Bronchial epithelial cell (primary cell): ENCODE results near the gene IPCEF1. TPM values are rescaled to one million over a fixed set of nuclear protein-coding genes. Genes with fewer than 3 reads are reported as not detected.

ENCODE experiments used
- DNase-seq: peaks from one replicate; pipeline ENCODE4 v3.0.0-alpha.2; 2010; ENCODE audit warnings: low read depth
- FAIRE-seq: peaks from 2 replicates; lab custom pipeline; 2011; peaks lifted over from hg19 to GRCh38; lab: Jason Lieb, UNC
- H3K27me3 ChIP-seq: 2 replicates; pipeline ENCODE4 v1.5.1; 2011; ENCODE audit warnings: low read length; ENCODE audit not compliant: control insufficient read depth, insufficient read depth
- H3K36me3 ChIP-seq: 2 replicates; pipeline ENCODE4 v1.5.1; 2011; ENCODE audit warnings: low read length; ENCODE audit not compliant: control insufficient read depth, insufficient read depth
- H3K4me3 ChIP-seq: 2 replicates; pipeline ENCODE4 v1.5.1; 2011; ENCODE audit warnings: mild to moderate bottlenecking, low read depth, low read length, control low read depth
- CTCF ChIP-seq: IDR thresholded peaks from 2 replicates; pipeline ENCODE4 v1.5.1; 2011; ENCODE audit warnings: mild to moderate bottlenecking, moderate library complexity, low read length, control low read depth, inconsistent platforms; ENCODE audit not compliant: insufficient read depth, severe bottlenecking
- total RNA-seq: library from RNA; depleted of rRNA; stranded (reverse); fragments of >200 nt; gene quantifications from 2 replicates; pipeline ENCODE4 v1.2.1, GENCODE V29; 2014

The IPCEF1 gene
- total RNA-seq, 1 donor from 2014 or later = under 0.01 TPM

GRCh38 chr6:154227862-154228520, 128.6 kb downstream of the IPCEF1 start:
- Histone ChIP-seq H3K36me3 (no peaks in the 10 kb centered on the region), H3K27me3 (no peaks in the 10 kb centered on the region), H3K4me3 (no peak overlapping the region)
- FAIRE-seq = no peak
- no peak for DNase-seq
- no peak for TF ChIP-seq CTCF

GRCh38 chr6:154226461-154226860, 130.1 kb downstream of the IPCEF1 start:
- no peak for FAIRE-seq
- Histone ChIP-seq H3K4me3 (no peak overlapping the region), H3K27me3 (no peaks in the 10 kb centered on the region), H3K36me3 (no peaks in the 10 kb centered on the region)
- no peak for TF ChIP-seq CTCF
- DNase-seq = no peak

GRCh38 chr6:154223296-154223695, 133.3 kb downstream of the IPCEF1 start:
- Histone ChIP-seq H3K4me3 (no peak overlapping the region), H3K27me3 (no peaks in the 10 kb centered on the region), H3K36me3 (no peaks in the 10 kb centered on the region)
- DNase-seq (no peak), FAIRE-seq (no peak)
- no peak for TF ChIP-seq CTCF

GRCh38 chr6:154222716-154223115, 133.9 kb downstream of the IPCEF1 start:
- no peak for TF ChIP-seq CTCF
- Histone ChIP-seq H3K36me3 (no peaks in the 10 kb centered on the region), H3K27me3 (no peaks in the 10 kb centered on the region), H3K4me3 (no peak overlapping the region)
- no peak for DNase-seq
- no peak for FAIRE-seq

- H3K4me3 ChIP-seq = no peak overlapping the region
- TF ChIP-seq CTCF = no peak
- FAIRE-seq = no peak
These were observed 137.4 kb downstream of the IPCEF1 start for GRCh38 chr6:154219250-154219649.

GRCh38 chr6:154218787-154219186, 137.8 kb downstream of the IPCEF1 start:
- TF ChIP-seq CTCF = no peak
- FAIRE-seq = no peak
- Histone ChIP-seq H3K4me3 (no peak overlapping the region), H3K27me3 (no peaks in the 10 kb centered on the region), H3K36me3 (no peaks in the 10 kb centered on the region)
- no peak for DNase-seq

More at GRCh38 chr6:154219250-154219649, 137.4 kb downstream of the IPCEF1 start:
- H3K36me3 ChIP-seq = no peaks in the 10 kb centered on the region
- H3K27me3 ChIP-seq = no peaks in the 10 kb centered on the region
- no peak for DNase-seq
